ENCODE results near the gene DLG2.

DNA sequence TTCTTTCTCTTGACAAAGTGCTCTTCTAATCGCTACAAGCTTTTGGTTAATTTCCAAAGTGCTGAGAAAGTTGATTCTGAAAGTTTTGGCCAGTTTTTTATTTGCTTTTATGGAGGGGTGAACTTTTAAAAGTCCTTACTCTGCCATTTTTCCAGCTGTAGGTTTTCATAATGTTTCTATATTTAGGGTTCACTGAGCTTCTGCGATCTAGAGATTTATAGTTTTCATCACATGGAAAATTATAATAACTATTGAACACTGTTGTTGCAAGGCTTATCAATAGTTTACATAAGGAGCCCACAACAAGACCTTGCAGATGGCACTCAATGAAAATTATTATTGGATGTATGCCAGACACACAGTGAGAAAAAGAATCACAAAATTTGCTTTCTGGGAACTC, 55.1 kb downstream of the DLG2 start:
- TF ChIP-seq, protein P1, sequence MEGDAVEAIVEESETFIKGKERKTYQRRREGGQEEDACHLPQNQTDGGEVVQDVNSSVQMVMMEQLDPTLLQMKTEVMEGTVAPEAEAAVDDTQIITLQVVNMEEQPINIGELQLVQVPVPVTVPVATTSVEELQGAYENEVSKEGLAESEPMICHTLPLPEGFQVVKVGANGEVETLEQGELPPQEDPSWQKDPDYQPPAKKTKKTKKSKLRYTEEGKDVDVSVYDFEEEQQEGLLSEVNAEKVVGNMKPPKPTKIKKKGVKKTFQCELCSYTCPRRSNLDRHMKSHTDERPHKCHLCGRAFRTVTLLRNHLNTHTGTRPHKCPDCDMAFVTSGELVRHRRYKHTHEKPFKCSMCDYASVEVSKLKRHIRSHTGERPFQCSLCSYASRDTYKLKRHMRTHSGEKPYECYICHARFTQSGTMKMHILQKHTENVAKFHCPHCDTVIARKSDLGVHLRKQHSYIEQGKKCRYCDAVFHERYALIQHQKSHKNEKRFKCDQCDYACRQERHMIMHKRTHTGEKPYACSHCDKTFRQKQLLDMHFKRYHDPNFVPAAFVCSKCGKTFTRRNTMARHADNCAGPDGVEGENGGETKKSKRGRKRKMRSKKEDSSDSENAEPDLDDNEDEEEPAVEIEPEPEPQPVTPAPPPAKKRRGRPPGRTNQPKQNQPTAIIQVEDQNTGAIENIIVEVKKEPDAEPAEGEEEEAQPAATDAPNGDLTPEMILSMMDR (IDR thresholded peaks at IDR 0.05), result no peak
- TF ChIP-seq EP300 (IDR thresholded peaks at IDR 0.05), result no peak
- no peak for TF ChIP-seq POLR2AphosphoS5 (IDR thresholded peaks at IDR 0.05)
- no peak for TF ChIP-seq POLR2A (IDR thresholded peaks at IDR 0.05; ENCODE audit: low read depth)
